H9 (cell line): ENCODE data around the gene LAYN. TPM values are rescaled to one million over a fixed set of nuclear protein-coding genes. Genes with fewer than 3 reads are reported as not detected.

ENCODE experiments used
- DNase-seq: peaks from one replicate; pipeline ENCODE4 v3.0.0-alpha.2; 2017
- H2AFZ ChIP-seq: one replicate; pipeline ENCODE4 v1.6.1; 2013; ENCODE audit warnings: mild to moderate bottlenecking, low read length, control low read depth, moderate library complexity
- H2AK5ac ChIP-seq: 2 replicates; pipeline ENCODE4 v1.6.1; 2013; ENCODE audit warnings: low read length, control low read depth, mixed read lengths; ENCODE audit not compliant: insufficient read length
- H2BK120ac ChIP-seq: one replicate; pipeline ENCODE4 v1.6.1; 2013; ENCODE audit warnings: low read depth, mild to moderate bottlenecking, low read length, control low read depth, inconsistent platforms; ENCODE audit not compliant: poor library complexity, severe bottlenecking
- H2BK12ac ChIP-seq: 2 replicates; pipeline ENCODE4 v1.6.1; 2013; ENCODE audit warnings: low read length, control low read depth, mixed read lengths, low read depth; ENCODE audit not compliant: insufficient read length
- H2BK15ac ChIP-seq: 2 replicates; pipeline ENCODE4 v1.6.1; 2013; ENCODE audit warnings: low read depth, low read length, control low read depth
- H2BK20ac ChIP-seq: one replicate; pipeline ENCODE4 v1.6.1; 2013; ENCODE audit warnings: low read depth, mild to moderate bottlenecking, low read length, control low read depth, inconsistent platforms; ENCODE audit not compliant: poor library complexity, severe bottlenecking
- H2BK5ac ChIP-seq: 2 replicates; pipeline ENCODE4 v1.6.1; 2013; ENCODE audit warnings: low read length, control low read depth, mixed read lengths; ENCODE audit not compliant: insufficient read length
- H3K14ac ChIP-seq: 2 replicates; pipeline ENCODE4 v1.6.1; 2013; ENCODE audit warnings: low read length, control low read depth; ENCODE audit not compliant: insufficient read depth
- H3K18ac ChIP-seq: 2 replicates; pipeline ENCODE4 v1.6.1; 2013; ENCODE audit warnings: low read depth, mild to moderate bottlenecking, mixed read lengths, low read length, control low read depth; ENCODE audit not compliant: insufficient read length
- H3K23ac ChIP-seq: 2 replicates; pipeline ENCODE4 v1.6.1; 2013; ENCODE audit warnings: low read length, control low read depth, mixed read lengths, low read depth; ENCODE audit not compliant: insufficient read length
- H3K23me2 ChIP-seq: 2 replicates; pipeline ENCODE4 v1.6.1; 2013; ENCODE audit warnings: low read depth, mild to moderate bottlenecking, mixed read lengths, low read length, control low read depth; ENCODE audit not compliant: insufficient read length, poor library complexity, severe bottlenecking
- H3K27ac ChIP-seq: 2 replicates; pipeline ENCODE4 v1.5.1; 2013; ENCODE audit warnings: low read length, control low read depth, mixed read lengths, low read depth; ENCODE audit not compliant: insufficient read length
- H3K27me3 ChIP-seq: 2 replicates; pipeline ENCODE4 v1.6.1; 2013; ENCODE audit warnings: low read length, control low read depth, inconsistent platforms; ENCODE audit not compliant: insufficient read depth
- H3K4ac ChIP-seq: 2 replicates; pipeline ENCODE4 v1.6.1; 2013; ENCODE audit warnings: low read depth, mild to moderate bottlenecking, control low read depth, inconsistent platforms, low read length, moderate library complexity
- H3K4me1 ChIP-seq: 2 replicates; pipeline ENCODE4 v1.6.1; 2013; ENCODE audit warnings: low read length, control low read depth, inconsistent platforms; ENCODE audit not compliant: insufficient read depth
- H3K4me2 ChIP-seq: 2 replicates; pipeline ENCODE4 v1.6.1; 2013; ENCODE audit warnings: low read length, control low read depth, mixed read lengths; ENCODE audit not compliant: insufficient read length, insufficient read depth
- H3K56ac ChIP-seq: 2 replicates; pipeline ENCODE4 v1.6.1; 2013; ENCODE audit warnings: low read depth, mild to moderate bottlenecking, mixed read lengths, low read length, control low read depth; ENCODE audit not compliant: insufficient read length
- H3K79me1 ChIP-seq: 2 replicates; pipeline ENCODE4 v1.6.1; 2013; ENCODE audit warnings: low read depth, mild to moderate bottlenecking, moderate library complexity, low read length, control low read depth, inconsistent platforms; ENCODE audit not compliant: insufficient read depth, poor library complexity, severe bottlenecking
- H3K79me2 ChIP-seq: 2 replicates; pipeline ENCODE4 v1.6.1; 2013; ENCODE audit warnings: low read length, control low read depth, inconsistent platforms; ENCODE audit not compliant: insufficient read depth
- H3K9ac ChIP-seq: 2 replicates; pipeline ENCODE4 v1.6.1; 2013; ENCODE audit warnings: low read length, control low read depth, mixed read lengths; ENCODE audit not compliant: insufficient read length; ENCODE audit errors: extremely low read depth
- H3K9me3 ChIP-seq: one replicate; pipeline ENCODE4 v1.6.1; 2013; ENCODE audit warnings: low read depth, low read length, inconsistent platforms; ENCODE audit not compliant: control insufficient read depth
- H3T11ph ChIP-seq: one replicate; pipeline ENCODE4 v1.6.1; 2013; ENCODE audit warnings: mild to moderate bottlenecking, low read length, control low read depth, inconsistent platforms
- H4K20me1 ChIP-seq: one replicate; pipeline ENCODE4 v1.6.1; 2013; ENCODE audit not compliant: control insufficient read depth, insufficient read length, insufficient read depth
- H4K5ac ChIP-seq: 2 replicates; pipeline ENCODE4 v1.6.1; 2013; ENCODE audit warnings: low read depth, mild to moderate bottlenecking, mixed read lengths, low read length, control low read depth; ENCODE audit not compliant: insufficient read length
- H4K8ac ChIP-seq: replicated peaks from 2 replicates; pipeline ENCODE4 v1.6.1; 2013; ENCODE audit warnings: low read length, control low read depth, mixed read lengths, low read depth; ENCODE audit not compliant: insufficient read length
- H4K91ac ChIP-seq: 2 replicates; pipeline ENCODE4 v1.6.1; 2013; ENCODE audit warnings: low read depth, mild to moderate bottlenecking, moderate library complexity, mixed read lengths, low read length, control low read depth; ENCODE audit not compliant: insufficient read length
- H3K27ac Mint-ChIP-seq, 3 experiments: 2 replicates in 2 of 3; 3 replicates in 1 of 3; pipeline ENCODE4 v1.8.0; 2020 to 2021; ENCODE audit warnings: mixed read lengths in 3 of 3, mild to moderate bottlenecking in 1 of 3, moderate library complexity in 1 of 3
- H3K27me3 Mint-ChIP-seq: 2 replicates; pipeline ENCODE4 v1.8.0; 2021; ENCODE audit warnings: low read depth, mild to moderate bottlenecking, moderate library complexity, mixed read lengths
- H3K36me3 Mint-ChIP-seq, 3 experiments: 2 replicates in 2 of 3; 3 replicates in 1 of 3; pipeline ENCODE4 v1.8.0; 2020 to 2021; ENCODE audit warnings: low read depth in 3 of 3, mixed read lengths in 3 of 3; ENCODE audit not compliant: insufficient read depth in 1 of 3
- H3K4me1 Mint-ChIP-seq, 2 experiments: 2 replicates each; pipeline ENCODE4 v1.8.0; 2020; ENCODE audit warnings: mixed read lengths in 2 of 2
- H3K4me3 Mint-ChIP-seq, 2 experiments: 2 replicates in 1 of 2; 3 replicates in 1 of 2; pipeline ENCODE4 v1.8.0; 2020 to 2021; ENCODE audit warnings: mild to moderate bottlenecking in 2 of 2, mixed read lengths in 2 of 2, moderate library complexity in 1 of 2
- H3K9me3 Mint-ChIP-seq, 2 experiments: 2 replicates in 1 of 2; 3 replicates in 1 of 2; pipeline ENCODE4 v1.8.0; 2020; ENCODE audit warnings: mild to moderate bottlenecking in 2 of 2, mixed read lengths in 2 of 2, moderate library complexity in 1 of 2
- CTCF ChIP-seq: fragments of 200-600 bp; sonication (generic); conservative IDR thresholded peaks from 3 replicates; pipeline ENCODE4 v1.8.0; 2021; ENCODE audit warnings: antibody characterized with exemption, mild to moderate bottlenecking
- total RNA-seq: library from RNA; stranded (reverse); gene quantifications from 2 replicates; pipeline ENCODE4 v1.2.1, GENCODE V29; 2021

LAYN gene
- total RNA-seq, 1 experiment from 2014 or later = 3.1 TPM

GRCh38 chr11:111555255-111555654 is 14.7 kb downstream of the LAYN start:
- H2AK5ac ChIP-seq = no peak overlapping the region
- H2BK12ac ChIP-seq = no peak overlapping the region
- no peak overlapping the region for H3K4me2 ChIP-seq
- no peak overlapping the region for H3T11ph ChIP-seq
- no peaks in the 10 kb centered on the region for H3K79me1 ChIP-seq
- no peak for DNase-seq
- TF ChIP-seq CTCF = no peak
- H3K27me3 Mint-ChIP-seq = no peaks in the 10 kb centered on the region
- no peak overlapping the region for H3K56ac ChIP-seq
- no peaks in the 10 kb centered on the region for H3K23me2 ChIP-seq
- H3K4me1 ChIP-seq = no peaks in the 10 kb centered on the region
- no peak overlapping the region for H4K91ac ChIP-seq
- peaks cover 6 to 8% of the 10 kb centered on the region in 2 experiments for H3K4me1 Mint-ChIP-seq
- H2AFZ ChIP-seq = no peak overlapping the region
- no peak overlapping the region for H4K5ac ChIP-seq
- H3K14ac ChIP-seq = no peak overlapping the region
- H3K9me3 ChIP-seq = peaks cover 7% of the 10 kb centered on the region
- no peak overlapping the region for H3K27ac ChIP-seq
- H2BK15ac ChIP-seq = no peak overlapping the region
- H3K27me3 ChIP-seq = no peaks in the 10 kb centered on the region
- peaks cover 13 to 17% of the 10 kb centered on the region in 2 experiments for H3K9me3 Mint-ChIP-seq
- H3K18ac ChIP-seq = no peak overlapping the region
- H3K4ac ChIP-seq = no peak overlapping the region
- no peak overlapping the region for H4K8ac ChIP-seq
- peak overlapping the region in 1 of 3 experiments; percentile 6; a peak in 1 of 7 replicates for H3K27ac Mint-ChIP-seq
- no peak overlapping the region for H3K4me3 Mint-ChIP-seq
- no peak overlapping the region for H2BK20ac ChIP-seq
- H3K36me3 Mint-ChIP-seq = peaks cover 10 to 29% (median 16%) of the 10 kb centered on the region in 3 experiments
- H3K23ac ChIP-seq = no peak overlapping the region
- no peak overlapping the region for H3K9ac ChIP-seq
- H2BK120ac ChIP-seq = no peak overlapping the region
- H2BK5ac ChIP-seq = no peak overlapping the region
- no peaks in the 10 kb centered on the region for H3K79me2 ChIP-seq
- H4K20me1 ChIP-seq = no peaks in the 10 kb centered on the region
